H9 (cell line): ENCODE measurements around the gene CHRNA4. TPM values are rescaled to one million over a fixed set of nuclear protein-coding genes. Genes with fewer than 3 reads are reported as not detected.

ENCODE experiments used
- DNase-seq: peaks from one replicate; pipeline ENCODE4 v3.0.0-alpha.2; 2017
- H2AFZ ChIP-seq: one replicate; pipeline ENCODE4 v1.6.1; 2013; ENCODE audit warnings: mild to moderate bottlenecking, low read length, control low read depth, moderate library complexity
- H2AK5ac ChIP-seq: 2 replicates; pipeline ENCODE4 v1.6.1; 2013; ENCODE audit warnings: low read length, control low read depth, mixed read lengths; ENCODE audit not compliant: insufficient read length
- H2BK120ac ChIP-seq: one replicate; pipeline ENCODE4 v1.6.1; 2013; ENCODE audit warnings: low read depth, mild to moderate bottlenecking, low read length, control low read depth, inconsistent platforms; ENCODE audit not compliant: poor library complexity, severe bottlenecking
- H2BK12ac ChIP-seq: 2 replicates; pipeline ENCODE4 v1.6.1; 2013; ENCODE audit warnings: low read length, control low read depth, mixed read lengths, low read depth; ENCODE audit not compliant: insufficient read length
- H2BK15ac ChIP-seq: 2 replicates; pipeline ENCODE4 v1.6.1; 2013; ENCODE audit warnings: low read depth, low read length, control low read depth
- H2BK20ac ChIP-seq: one replicate; pipeline ENCODE4 v1.6.1; 2013; ENCODE audit warnings: low read depth, mild to moderate bottlenecking, low read length, control low read depth, inconsistent platforms; ENCODE audit not compliant: poor library complexity, severe bottlenecking
- H2BK5ac ChIP-seq: 2 replicates; pipeline ENCODE4 v1.6.1; 2013; ENCODE audit warnings: low read length, control low read depth, mixed read lengths; ENCODE audit not compliant: insufficient read length
- H3K14ac ChIP-seq: 2 replicates; pipeline ENCODE4 v1.6.1; 2013; ENCODE audit warnings: low read length, control low read depth; ENCODE audit not compliant: insufficient read depth
- H3K18ac ChIP-seq: 2 replicates; pipeline ENCODE4 v1.6.1; 2013; ENCODE audit warnings: low read depth, mild to moderate bottlenecking, mixed read lengths, low read length, control low read depth; ENCODE audit not compliant: insufficient read length
- H3K23ac ChIP-seq: 2 replicates; pipeline ENCODE4 v1.6.1; 2013; ENCODE audit warnings: low read length, control low read depth, mixed read lengths, low read depth; ENCODE audit not compliant: insufficient read length
- H3K23me2 ChIP-seq: 2 replicates; pipeline ENCODE4 v1.6.1; 2013; ENCODE audit warnings: low read depth, mild to moderate bottlenecking, mixed read lengths, low read length, control low read depth; ENCODE audit not compliant: insufficient read length, poor library complexity, severe bottlenecking
- H3K27ac ChIP-seq: 2 replicates; pipeline ENCODE4 v1.5.1; 2013; ENCODE audit warnings: low read length, control low read depth, mixed read lengths, low read depth; ENCODE audit not compliant: insufficient read length
- H3K27me3 ChIP-seq: 2 replicates; pipeline ENCODE4 v1.6.1; 2013; ENCODE audit warnings: low read length, control low read depth, inconsistent platforms; ENCODE audit not compliant: insufficient read depth
- H3K4ac ChIP-seq: 2 replicates; pipeline ENCODE4 v1.6.1; 2013; ENCODE audit warnings: low read depth, mild to moderate bottlenecking, control low read depth, inconsistent platforms, low read length, moderate library complexity
- H3K4me1 ChIP-seq: 2 replicates; pipeline ENCODE4 v1.6.1; 2013; ENCODE audit warnings: low read length, control low read depth, inconsistent platforms; ENCODE audit not compliant: insufficient read depth
- H3K4me2 ChIP-seq: 2 replicates; pipeline ENCODE4 v1.6.1; 2013; ENCODE audit warnings: low read length, control low read depth, mixed read lengths; ENCODE audit not compliant: insufficient read length, insufficient read depth
- H3K56ac ChIP-seq: 2 replicates; pipeline ENCODE4 v1.6.1; 2013; ENCODE audit warnings: low read depth, mild to moderate bottlenecking, mixed read lengths, low read length, control low read depth; ENCODE audit not compliant: insufficient read length
- H3K79me1 ChIP-seq: 2 replicates; pipeline ENCODE4 v1.6.1; 2013; ENCODE audit warnings: low read depth, mild to moderate bottlenecking, moderate library complexity, low read length, control low read depth, inconsistent platforms; ENCODE audit not compliant: insufficient read depth, poor library complexity, severe bottlenecking
- H3K79me2 ChIP-seq: 2 replicates; pipeline ENCODE4 v1.6.1; 2013; ENCODE audit warnings: low read length, control low read depth, inconsistent platforms; ENCODE audit not compliant: insufficient read depth
- H3K9ac ChIP-seq: 2 replicates; pipeline ENCODE4 v1.6.1; 2013; ENCODE audit warnings: low read length, control low read depth, mixed read lengths; ENCODE audit not compliant: insufficient read length; ENCODE audit errors: extremely low read depth
- H3K9me3 ChIP-seq: one replicate; pipeline ENCODE4 v1.6.1; 2013; ENCODE audit warnings: low read depth, low read length, inconsistent platforms; ENCODE audit not compliant: control insufficient read depth
- H3T11ph ChIP-seq: one replicate; pipeline ENCODE4 v1.6.1; 2013; ENCODE audit warnings: mild to moderate bottlenecking, low read length, control low read depth, inconsistent platforms
- H4K20me1 ChIP-seq: one replicate; pipeline ENCODE4 v1.6.1; 2013; ENCODE audit not compliant: control insufficient read depth, insufficient read length, insufficient read depth
- H4K5ac ChIP-seq: 2 replicates; pipeline ENCODE4 v1.6.1; 2013; ENCODE audit warnings: low read depth, mild to moderate bottlenecking, mixed read lengths, low read length, control low read depth; ENCODE audit not compliant: insufficient read length
- H4K8ac ChIP-seq: replicated peaks from 2 replicates; pipeline ENCODE4 v1.6.1; 2013; ENCODE audit warnings: low read length, control low read depth, mixed read lengths, low read depth; ENCODE audit not compliant: insufficient read length
- H4K91ac ChIP-seq: 2 replicates; pipeline ENCODE4 v1.6.1; 2013; ENCODE audit warnings: low read depth, mild to moderate bottlenecking, moderate library complexity, mixed read lengths, low read length, control low read depth; ENCODE audit not compliant: insufficient read length
- H3K27ac Mint-ChIP-seq, 3 experiments: 2 replicates in 2 of 3; 3 replicates in 1 of 3; pipeline ENCODE4 v1.8.0; 2020 to 2021; ENCODE audit warnings: mixed read lengths in 3 of 3, mild to moderate bottlenecking in 1 of 3, moderate library complexity in 1 of 3
- H3K27me3 Mint-ChIP-seq: 2 replicates; pipeline ENCODE4 v1.8.0; 2021; ENCODE audit warnings: low read depth, mild to moderate bottlenecking, moderate library complexity, mixed read lengths
- H3K36me3 Mint-ChIP-seq, 3 experiments: 2 replicates in 2 of 3; 3 replicates in 1 of 3; pipeline ENCODE4 v1.8.0; 2020 to 2021; ENCODE audit warnings: low read depth in 3 of 3, mixed read lengths in 3 of 3; ENCODE audit not compliant: insufficient read depth in 1 of 3
- H3K4me1 Mint-ChIP-seq, 2 experiments: 2 replicates each; pipeline ENCODE4 v1.8.0; 2020; ENCODE audit warnings: mixed read lengths in 2 of 2
- H3K4me3 Mint-ChIP-seq, 2 experiments: 2 replicates in 1 of 2; 3 replicates in 1 of 2; pipeline ENCODE4 v1.8.0; 2020 to 2021; ENCODE audit warnings: mild to moderate bottlenecking in 2 of 2, mixed read lengths in 2 of 2, moderate library complexity in 1 of 2
- H3K9me3 Mint-ChIP-seq, 2 experiments: 2 replicates in 1 of 2; 3 replicates in 1 of 2; pipeline ENCODE4 v1.8.0; 2020; ENCODE audit warnings: mild to moderate bottlenecking in 2 of 2, mixed read lengths in 2 of 2, moderate library complexity in 1 of 2
- CTCF ChIP-seq: fragments of 200-600 bp; sonication (generic); conservative IDR thresholded peaks from 3 replicates; pipeline ENCODE4 v1.8.0; 2021; ENCODE audit warnings: antibody characterized with exemption, mild to moderate bottlenecking
- WGBS: extraction: QIAGEN DNeasy Blood & Tissue Kit; methylation state at CpG from one replicate; pipeline ENCODE4 v1.1.7; 2013; ENCODE audit warnings: missing lambda C conversion rate, low lambda C conversion rate, mixed read lengths; ENCODE audit not compliant: insufficient read length; ENCODE audit errors: extremely low coverage; 5-methylcytosine and 5-hydroxymethylcytosine counted together
- total RNA-seq: library from RNA; stranded (reverse); gene quantifications from 2 replicates; pipeline ENCODE4 v1.2.1, GENCODE V29; 2021

CHRNA4 gene
- total RNA-seq, 1 experiment from 2014 or later: 2.5 TPM

GRCh38 chr20:63395723-63396122, 34.6 kb upstream of the CHRNA4 start:
- Histone ChIP-seq H4K8ac (no peak overlapping the region), H3K56ac (no peak overlapping the region), H3K4me1 (peaks cover 7% of the 10 kb centered on the region; the same call in 1 of the 2 replicates), H3T11ph (no peak overlapping the region), H3K23me2 (no peaks in the 10 kb centered on the region), H2BK20ac (no peak overlapping the region), H2BK120ac (no peak overlapping the region), H3K4me2 (no peak overlapping the region), H3K4ac (no peak overlapping the region), H3K14ac (no peak overlapping the region), H4K91ac (no peak overlapping the region), H3K27me3 (no peaks in the 10 kb centered on the region), H2BK12ac (no peak overlapping the region), H3K27ac (no peak overlapping the region), H3K9me3 (no peaks in the 10 kb centered on the region), H4K20me1 (no peaks in the 10 kb centered on the region), H3K23ac (no peak overlapping the region), H2AFZ (no peak overlapping the region), H3K79me1 (no peaks in the 10 kb centered on the region), H4K5ac (no peak overlapping the region), H3K18ac (no peak overlapping the region), H2BK5ac (no peak overlapping the region), H2BK15ac (no peak overlapping the region), H3K9ac (no peak overlapping the region), H2AK5ac (no peak overlapping the region), H3K79me2 (no peaks in the 10 kb centered on the region)
- H3K4me1 Mint-ChIP-seq: peaks cover 21 to 27% of the 10 kb centered on the region in 2 experiments
- H3K9me3 Mint-ChIP-seq: peaks cover 21% of the 10 kb centered on the region in 2 experiments
- H3K27ac Mint-ChIP-seq: no peak overlapping the region
- no peak for DNase-seq
- no peak for TF ChIP-seq CTCF
- peaks cover 4 to 13% (median 8%) of the 10 kb centered on the region in 3 experiments; a peak in 6 of 7 replicates for H3K36me3 Mint-ChIP-seq
- peaks cover 11% of the 10 kb centered on the region for H3K27me3 Mint-ChIP-seq
- no CpG with 5 or more reads among the region's 14 CpGs for WGBS
- H3K4me3 Mint-ChIP-seq: peak overlapping the region in 1 of 2 experiments; percentile 23; a peak in 1 of 5 replicates
